Measurements from ENCODE around the gene C1orf105.
"Not testable (repeated sequence)": the region's sequence is repeated elsewhere in the genome, so short reads cannot be mapped to it uniquely, and the experiment has no call there.

Gene C1orf105

GRCh38 chr1:172423336-172423735 is 2.9 kb downstream of the C1orf105 start:
- H3K4me3 ChIP-seq (ENCODE audit: low read depth, low read length), result no peak overlapping the region
- no peak for TF ChIP-seq CTCF (IDR thresholded peaks at IDR 0.05; ENCODE audit: low read depth, low read length)

GRCh38 chr1:172425339-172425738 is 4.9 kb downstream of the C1orf105 start:
- TF ChIP-seq CTCF (IDR thresholded peaks at IDR 0.05; ENCODE audit: low read depth, low read length), result no peak
- H3K4me3 ChIP-seq (ENCODE audit: low read depth, low read length), result no peak overlapping the region

- TF ChIP-seq CTCF (IDR thresholded peaks at IDR 0.05; ENCODE audit: low read depth, low read length), result no peak
- H3K4me3 ChIP-seq (ENCODE audit: low read depth, low read length), result no peak overlapping the region
These were observed 6.7 kb downstream of the C1orf105 start for GRCh38 chr1:172427191-172427590.

- TF ChIP-seq CTCF (IDR thresholded peaks at IDR 0.05; ENCODE audit: low read depth, low read length), result peak; percentile 29; the same call in 1 of the 2 replicates
- H3K4me3 ChIP-seq (ENCODE audit: low read depth, low read length), result no peak overlapping the region
These were observed 9.0 kb downstream of the C1orf105 start for GRCh38 chr1:172429331-172430127.

- no peak for TF ChIP-seq CTCF (IDR thresholded peaks at IDR 0.05; ENCODE audit: low read depth, low read length)
- no peak overlapping the region for H3K4me3 ChIP-seq (ENCODE audit: low read depth, low read length)
These were observed 9.6 kb downstream of the C1orf105 start for GRCh38 chr1:172430128-172430454.

GRCh38 chr1:172431204-172431603 is 10.7 kb downstream of the C1orf105 start:
- no peak for TF ChIP-seq CTCF (IDR thresholded peaks at IDR 0.05; ENCODE audit: low read depth, low read length)

GRCh38 chr1:172431721-172432192 is 11.3 kb downstream of the C1orf105 start:
- TF ChIP-seq CTCF (IDR thresholded peaks at IDR 0.05; ENCODE audit: low read depth, low read length), result no peak
- no peak overlapping the region for H3K4me3 ChIP-seq (ENCODE audit: low read depth, low read length)

More at GRCh38 chr1:172431204-172431603, 10.7 kb downstream of the C1orf105 start:
- no peak overlapping the region for H3K4me3 ChIP-seq (ENCODE audit: low read depth, low read length)

GRCh38 chr1:172437183-172437582 is 16.7 kb downstream of the C1orf105 start:
- not testable (repeated sequence) for H3K4me3 ChIP-seq (ENCODE audit: low read depth, low read length)
